Loucy (cell line): ENCODE results near the gene SNAPC4.

ENCODE experiments used
- CTCF ChIP-seq: fragments of 200-600 bp; sonication (generic); conservative IDR thresholded peaks from 2 replicates; pipeline ENCODE4 v1.5.1; 2014; ENCODE audit warnings: mild to moderate bottlenecking, antibody characterized with exemption, low read length
- EZH2phosphoT487 ChIP-seq: fragments of 200-600 bp; IDR thresholded peaks from 2 replicates; pipeline ENCODE4 v1.6.1; 2018; ENCODE audit warnings: antibody characterized with exemption, mild to moderate bottlenecking, moderate library complexity, borderline replicate concordance

GRCh38 chr9:136363949-136364748 is 35.8 kb downstream of the SNAPC4 start:
- no peak for TF ChIP-seq CTCF
- no peak for TF ChIP-seq EZH2phosphoT487
